Keratinocyte (primary cell): ENCODE measurements around the gene CDC42SE2. TPM values are rescaled to one million over a fixed set of nuclear protein-coding genes. Genes with fewer than 3 reads are reported as not detected.

ENCODE experiments used
- DNase-seq: peaks from one replicate; pipeline ENCODE4 v3.0.0-alpha.2; 2011; ENCODE audit warnings: low read depth, missing footprints, low spot score
- FAIRE-seq: peaks from 2 replicates; lab custom pipeline; 2011; peaks lifted over from hg19 to GRCh38; lab: Jason Lieb, UNC
- H2AFZ ChIP-seq: 2 replicates; pipeline ENCODE4 v1.6.0; 2012; ENCODE audit warnings: low read length, control low read depth, inconsistent platforms; ENCODE audit not compliant: control insufficient read depth
- H3K27ac ChIP-seq: 2 replicates; pipeline ENCODE4 v1.5.1; 2011; ENCODE audit warnings: low read length; ENCODE audit not compliant: control insufficient read depth, insufficient read depth
- H3K27me3 ChIP-seq: 3 replicates; pipeline ENCODE4 v1.6.0; 2011; ENCODE audit warnings: low read length; ENCODE audit not compliant: control insufficient read depth, insufficient read depth; ENCODE audit errors: extremely low read depth
- H3K36me3 ChIP-seq, 2 experiments: 2 replicates in 1 of 2; 3 replicates in 1 of 2; pipeline ENCODE4 v1.5.1; 2011; ENCODE audit warnings: low read length in 2 of 2, mild to moderate bottlenecking in 1 of 2; ENCODE audit not compliant: control insufficient read depth in 2 of 2, insufficient read depth in 2 of 2; ENCODE audit errors: extremely low read depth in 1 of 2
- H3K4me1 ChIP-seq: 3 replicates; pipeline ENCODE4 v1.5.1; 2011; ENCODE audit warnings: low read length; ENCODE audit not compliant: control insufficient read depth, insufficient read depth; ENCODE audit errors: extremely low read depth
- H3K4me2 ChIP-seq: 3 replicates; pipeline ENCODE4 v1.6.0; 2011; ENCODE audit warnings: low read depth, low read length; ENCODE audit not compliant: control insufficient read depth, insufficient read depth; ENCODE audit errors: extremely low read depth
- H3K4me3 ChIP-seq, 3 experiments: fragments of 200-600 bp in 1 of 3; sonication (generic) in 1 of 3; 2 replicates in 2 of 3; 3 replicates in 1 of 3; pipeline ENCODE4 v1.5.1; 2011 to 2016; ENCODE audit warnings: low read length in 3 of 3, mild to moderate bottlenecking in 3 of 3, control low read depth in 2 of 3, inconsistent platforms in 1 of 3, low read depth in 1 of 3, mixed read lengths in 1 of 3, mixed run types in 1 of 3, moderate library complexity in 1 of 3; ENCODE audit not compliant: control insufficient read depth in 2 of 3, insufficient read depth in 2 of 3; ENCODE audit errors: extremely low read depth in 1 of 3
- H3K79me2 ChIP-seq: 2 replicates; pipeline ENCODE4 v1.6.0; 2012; ENCODE audit warnings: low read length; ENCODE audit not compliant: control insufficient read depth, insufficient read depth
- H3K9ac ChIP-seq: 3 replicates; pipeline ENCODE4 v1.6.0; 2011; ENCODE audit warnings: low read length; ENCODE audit not compliant: control insufficient read depth, insufficient read depth; ENCODE audit errors: extremely low read depth
- H3K9me1 ChIP-seq: 3 replicates; pipeline ENCODE4 v1.6.0; 2011; ENCODE audit warnings: low read length; ENCODE audit not compliant: control insufficient read depth, insufficient read depth; ENCODE audit errors: extremely low read depth
- H3K9me3 ChIP-seq: 2 replicates; pipeline ENCODE4 v1.5.1; 2012; ENCODE audit warnings: low read depth, low read length; ENCODE audit not compliant: control insufficient read depth
- H4K20me1 ChIP-seq: 3 replicates; pipeline ENCODE4 v1.6.0; 2011; ENCODE audit warnings: low read length; ENCODE audit not compliant: control insufficient read depth, insufficient read depth; ENCODE audit errors: extremely low read depth
- CTCF ChIP-seq, 3 experiments: IDR thresholded peaks in 1 of 3; conservative IDR thresholded peaks in 1 of 3; optimal IDR thresholded peaks in 1 of 3; 2 replicates in 2 of 3; 3 replicates in 1 of 3; pipeline versions ENCODE3 to v1.5.1; 2011; ENCODE audit warnings: low read length in 3 of 3, mild to moderate bottlenecking in 3 of 3, moderate library complexity in 2 of 3, control low read depth in 1 of 3, inconsistent platforms in 1 of 3; ENCODE audit not compliant: insufficient read depth in 2 of 3; ENCODE audit errors: extremely low read depth in 1 of 3
- EZH2 ChIP-seq: IDR thresholded peaks from one replicate; pipeline ENCODE4 v1.6.1; 2012; ENCODE audit warnings: inconsistent platforms, mild to moderate bottlenecking, low read length, moderate library complexity
- dilution Hi-C: fragments of 300-500 bp; cut with MboI; formaldehyde crosslinking; loops from one replicate; pipeline ENCODE4 v1.7.0; 2020; ENCODE audit warnings: low sequenced_read_pairs; ENCODE audit not compliant: extremely low pct_ligation_motif_present
- polyA plus RNA-seq, 5 experiments: library from polyadenylated mRNA; depleted of rRNA in 3 of 5; stranded (reverse) in 3 of 5; stranded (forward) in 1 of 5; unstranded in 1 of 5; fragments of >200 nt; gene quantifications; 1 replicate in 1 of 5; 2 replicates in 3 of 5; 3 replicates in 1 of 5; pipeline versions ENCODE4 v1.2.1 to v1.2.3, GENCODE V29; 2011 to 2012; ENCODE audit warnings: missing spikeins in 2 of 5, low read depth in 1 of 5, low replicate concordance in 1 of 5

CDC42SE2 gene
- polyA plus RNA-seq, 1 donor (not counting 4 experiments of a cell fraction or from before 2014, with no cell fraction given): 32.5 TPM

DNA sequence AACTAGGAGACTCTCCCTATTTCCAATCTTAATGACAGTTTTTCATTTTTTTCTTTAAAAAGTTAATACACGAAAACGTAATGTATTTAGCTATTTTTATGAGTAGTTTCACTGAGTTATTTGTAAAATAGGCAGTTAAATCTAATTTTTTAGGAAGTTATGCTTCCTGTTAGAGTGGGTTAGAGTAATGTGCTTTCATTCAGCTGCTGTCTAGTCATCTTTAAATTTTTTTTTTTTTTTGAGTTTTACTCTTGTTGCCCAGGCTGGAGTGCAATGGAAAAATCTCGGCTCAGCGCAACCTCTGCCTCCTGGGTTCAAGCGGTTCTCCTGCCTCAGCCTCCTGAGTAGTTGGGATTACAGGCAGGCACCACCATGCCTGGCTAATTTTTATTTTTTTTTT is 34.0 kb downstream of the CDC42SE2 start:
- H3K4me3 ChIP-seq: no peak overlapping the region
- H3K9me3 ChIP-seq: no peaks in the 10 kb centered on the region
- no peaks in the 10 kb centered on the region for H4K20me1 ChIP-seq
- no peak overlapping the region for H3K4me2 ChIP-seq
- peaks cover 2% of the 10 kb centered on the region for H3K9me1 ChIP-seq
- H3K79me2 ChIP-seq: peaks cover 68% of the 10 kb centered on the region
- H3K36me3 ChIP-seq: no peaks in the 10 kb centered on the region
- no peak overlapping the region for H3K27ac ChIP-seq
- no peak overlapping the region for H2AFZ ChIP-seq
- TF ChIP-seq CTCF (optimal IDR thresholded peaks at IDR 0.05 in 1 of 3, IDR thresholded peaks at IDR 0.05 in 1 of 3, conservative IDR thresholded peaks at IDR 0.05 in 1 of 3; ENCODE audit: extremely low read depth in 1 of 3, insufficient read depth in 2 of 3, low read length in 3 of 3): no peak
- TF ChIP-seq EZH2: no peak
- no peaks in the 10 kb centered on the region for H3K27me3 ChIP-seq
- H3K9ac ChIP-seq: no peak overlapping the region
- peaks cover 9% of the 10 kb centered on the region for H3K4me1 ChIP-seq
- no peak for DNase-seq
- dilution Hi-C loops: no loop called here
- FAIRE-seq: no peak

GRCh38 chr5:131299465-131299864 is 35.6 kb downstream of the CDC42SE2 start:
- Histone ChIP-seq H3K79me2 (peaks cover 62% of the 10 kb centered on the region), H3K9me1 (peaks cover 2% of the 10 kb centered on the region), H3K9me3 (no peaks in the 10 kb centered on the region), H3K4me1 (peaks cover 19% of the 10 kb centered on the region), H3K9ac (no peak overlapping the region), H3K27ac (no peak overlapping the region), H3K36me3 (no peaks in the 10 kb centered on the region), H4K20me1 (no peaks in the 10 kb centered on the region), H3K4me2 (no peak overlapping the region), H3K4me3 (no peak overlapping the region), H3K27me3 (no peaks in the 10 kb centered on the region), H2AFZ (no peak overlapping the region)
- no peak for TF ChIP-seq EZH2
- no peak for TF ChIP-seq CTCF (optimal IDR thresholded peaks at IDR 0.05 in 1 of 3, IDR thresholded peaks at IDR 0.05 in 1 of 3, conservative IDR thresholded peaks at IDR 0.05 in 1 of 3; ENCODE audit: extremely low read depth in 1 of 3, insufficient read depth in 2 of 3, low read length in 3 of 3)
- dilution Hi-C loops: no loop called here
- DNase-seq (no peak), FAIRE-seq (no peak)
